Ramos (cell line): ENCODE results near the gene IRX4.
"Not testable (repeated sequence)": the region's sequence is repeated elsewhere in the genome, so short reads cannot be mapped to it uniquely, and the experiment has no call there.

Experiments
- in situ Hi-C: fragments of 300-500 bp; cut with MboI; formaldehyde crosslinking; loops from one replicate; pipeline ENCODE4 v1.14.3; 2022; ENCODE audit warnings: low sequenced_read_pairs; ENCODE audit not compliant: unreplicated experiment

Gene IRX4

GRCh38 chr5:1865486-1865885 lies 17.2 kb downstream of the IRX4 start:
- in situ Hi-C loops: no loop called here

- in situ Hi-C loops: no loop called here
Measured at GRCh38 chr5:1864896-1865440, 17.8 kb downstream of the IRX4 start.

DNA sequence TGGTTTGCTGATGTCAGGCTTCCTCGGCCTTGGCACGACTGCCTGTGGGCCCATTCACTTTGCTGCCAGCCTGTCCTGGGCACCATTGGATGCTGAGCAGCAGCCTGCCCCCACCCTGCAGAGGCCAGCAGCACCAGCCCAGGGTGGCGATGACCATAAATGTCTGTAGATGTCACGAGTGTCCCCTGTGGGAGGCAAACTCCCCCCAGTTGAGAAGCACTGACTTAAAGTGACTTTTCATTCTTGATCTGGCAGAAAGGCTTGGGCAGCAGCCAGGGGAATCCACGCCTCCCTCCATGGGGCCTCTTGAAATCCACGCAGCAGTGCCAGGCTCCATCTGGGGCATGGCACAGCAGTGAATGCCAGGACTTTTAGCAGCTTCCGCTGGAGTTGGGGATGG lies 21.8 kb downstream of the IRX4 start:
- in situ Hi-C loops: no loop called here

DNA sequence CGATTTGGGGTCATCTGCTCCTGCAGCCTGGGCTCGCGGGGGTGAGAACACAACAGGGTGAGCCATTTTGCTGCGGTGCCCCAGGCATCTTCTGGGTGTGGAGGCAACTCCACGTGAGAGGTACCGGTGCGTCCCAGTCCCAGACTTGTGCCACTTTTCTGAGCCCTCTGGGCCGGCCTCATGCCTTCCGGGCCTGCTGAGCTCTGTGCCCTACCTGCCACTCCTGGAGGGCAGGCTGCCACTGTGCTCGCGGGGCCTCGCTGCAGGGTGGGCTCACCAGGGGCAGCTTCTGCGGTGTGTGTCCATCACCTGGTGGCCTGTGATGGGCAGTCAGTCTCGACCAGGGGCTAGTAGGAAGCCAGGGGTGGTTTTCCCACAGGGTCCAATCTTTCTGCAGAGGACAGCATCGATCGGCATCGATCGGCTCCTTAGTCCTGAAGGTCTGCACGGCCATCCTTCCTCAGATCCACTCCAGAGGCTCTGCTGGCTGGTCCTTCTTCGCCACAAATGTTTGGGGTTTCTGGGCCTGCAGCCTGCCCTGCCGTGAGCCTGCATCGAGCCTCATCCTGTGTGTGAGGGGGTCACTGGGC lies 22.6 kb downstream of the IRX4 start:
- in situ Hi-C loops: no loop called here

- in situ Hi-C loops: no loop called here
Measured at GRCh38 chr5:1859099-1859498, 23.6 kb downstream of the IRX4 start.

- in situ Hi-C loops: no loop called here
Measured at GRCh38 chr5:1858436-1858835, 24.3 kb downstream of the IRX4 start.

GRCh38 chr5:1857256-1857600 lies 25.5 kb downstream of the IRX4 start:
- in situ Hi-C loops: no loop called here

- in situ Hi-C loops: no loop called here
Measured at GRCh38 chr5:1856596-1857255, 26.0 kb downstream of the IRX4 start.

- in situ Hi-C loops: no loop called here
Measured at GRCh38 chr5:1855596-1855995, 27.1 kb downstream of the IRX4 start.

- in situ Hi-C loops: no loop called here
Measured at GRCh38 chr5:1855075-1855474, 27.6 kb downstream of the IRX4 start.

- in situ Hi-C loops: no loop called here
Measured at GRCh38 chr5:1853531-1853930, 29.2 kb downstream of the IRX4 start.

- in situ Hi-C loops: no loop called here
Measured at GRCh38 chr5:1852324-1852947, 30.3 kb downstream of the IRX4 start.

DNA sequence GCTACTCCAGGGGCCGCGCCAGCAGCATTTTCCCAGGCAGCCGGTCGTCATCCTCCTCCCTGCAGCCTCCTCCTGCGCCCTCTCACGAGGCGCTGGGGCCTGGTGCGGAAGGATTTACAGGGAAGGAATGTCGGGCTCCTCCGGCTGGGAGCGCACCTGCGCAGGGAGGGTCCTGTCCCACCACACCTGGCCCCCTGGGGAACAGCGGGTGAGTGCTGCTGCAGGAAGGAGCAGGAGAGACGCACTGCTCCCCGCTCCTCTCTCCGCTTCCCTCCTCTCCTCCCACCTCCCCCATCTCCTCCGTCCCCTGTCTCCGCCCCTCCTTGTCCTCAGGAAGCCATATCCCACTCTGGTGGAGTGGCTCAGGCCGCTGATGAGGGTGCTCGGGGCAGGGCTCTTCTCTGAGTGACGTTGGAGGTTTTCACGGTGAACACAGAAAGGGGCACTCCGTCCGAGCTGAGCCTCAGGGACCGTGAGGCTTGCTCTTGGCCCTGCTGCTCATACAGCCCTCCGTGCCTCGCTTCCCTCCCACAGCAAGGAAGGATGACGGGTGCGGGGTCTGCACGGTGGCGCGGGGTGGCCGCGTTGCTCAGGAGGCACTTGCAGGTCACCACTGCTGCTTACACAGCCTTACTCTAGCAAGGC lies 31.3 kb downstream of the IRX4 start:
- in situ Hi-C loops: no loop called here

- in situ Hi-C loops: no loop called here
Measured at GRCh38 chr5:1850324-1851154, 32.2 kb downstream of the IRX4 start.

DNA sequence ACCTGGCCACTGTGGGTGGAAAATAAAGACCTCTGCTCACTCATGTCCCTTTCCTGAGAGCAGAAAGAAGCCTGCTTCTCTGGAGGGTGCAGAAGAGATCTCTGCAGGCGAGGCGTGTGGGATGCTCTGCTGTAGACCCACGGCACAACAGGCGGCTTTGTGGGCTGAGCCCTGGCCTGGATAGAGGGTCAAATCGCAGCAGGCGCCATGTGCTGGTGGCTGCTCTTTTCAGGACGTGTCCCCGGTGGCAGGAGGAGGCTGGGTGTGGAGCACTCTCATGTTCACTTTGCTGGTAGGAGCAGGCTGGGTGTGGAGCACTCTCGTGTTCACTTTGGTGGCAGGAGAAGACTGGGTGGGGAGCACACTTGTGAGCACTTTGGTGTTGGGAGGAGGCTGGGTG lies 35.1 kb downstream of the IRX4 start:
- in situ Hi-C loops: no loop called here

DNA sequence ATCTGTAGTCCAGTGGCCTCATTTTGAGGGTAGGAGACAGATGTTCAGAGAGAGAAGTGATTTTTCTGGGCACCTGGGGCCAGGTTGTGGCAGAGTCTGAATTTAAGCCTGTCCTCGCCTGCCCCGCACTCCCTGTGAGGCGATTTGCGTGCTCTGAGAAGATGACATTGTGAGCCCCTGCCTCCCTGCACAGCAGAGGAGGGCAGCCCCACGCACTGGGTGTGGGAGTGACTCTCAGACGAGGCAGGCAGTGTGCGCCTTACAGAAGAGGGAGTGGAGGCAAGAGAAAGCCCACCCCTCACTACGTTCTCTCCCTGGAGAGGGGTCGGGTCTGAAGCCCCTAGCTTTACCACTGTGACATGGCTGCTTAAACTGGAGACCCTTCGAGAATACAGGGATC lies 35.7 kb downstream of the IRX4 start:
- in situ Hi-C loops: no loop called here

- in situ Hi-C loops: no loop called here
Measured at GRCh38 chr5:1846583-1846982, 36.1 kb downstream of the IRX4 start.

DNA sequence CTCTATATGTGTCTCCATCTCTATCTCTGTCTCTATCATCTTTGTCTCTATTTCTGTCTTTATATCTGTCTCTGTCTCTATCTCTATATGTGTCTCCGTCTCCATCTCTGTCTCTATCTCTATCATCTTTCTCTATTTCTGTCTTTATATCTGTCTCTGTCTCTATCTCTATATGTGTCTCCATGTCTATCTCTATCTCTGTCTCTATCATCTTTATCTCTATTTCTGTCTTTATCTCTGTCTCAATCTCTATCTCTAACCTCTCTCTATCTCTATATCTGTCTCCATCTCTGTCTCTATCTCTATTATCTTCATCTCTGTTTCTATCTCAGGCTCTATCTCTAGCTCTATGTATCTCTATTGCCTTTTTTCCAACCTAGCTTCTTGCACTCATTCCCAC lies 37.0 kb downstream of the IRX4 start:
- in situ Hi-C loops: no loop called here

- in situ Hi-C loops: no loop called here
Measured at GRCh38 chr5:1844708-1845436, 37.9 kb downstream of the IRX4 start.

DNA sequence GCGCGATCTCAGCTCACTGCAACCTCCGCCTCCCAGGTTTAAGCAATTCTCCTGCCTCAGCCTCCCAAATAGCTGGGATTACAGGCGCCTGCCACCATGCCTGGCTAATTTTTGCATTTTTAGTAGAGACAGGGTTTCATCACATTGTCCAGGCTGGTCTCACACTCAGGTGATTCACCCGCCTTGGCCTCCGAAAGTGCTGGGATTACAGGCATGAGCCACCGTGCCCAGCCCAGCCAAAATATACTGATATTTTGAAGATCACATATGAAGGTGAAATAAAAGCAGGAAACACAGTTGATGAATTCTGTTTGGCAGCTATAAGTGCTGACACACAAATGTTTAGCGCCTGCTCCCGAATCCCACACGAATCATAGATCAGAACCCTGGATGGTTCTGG lies 39.0 kb downstream of the IRX4 start:
- in situ Hi-C loops: not testable (repeated sequence)
